ENCODE results near the gene SMAP1.

SMAP1 gene

DNA sequence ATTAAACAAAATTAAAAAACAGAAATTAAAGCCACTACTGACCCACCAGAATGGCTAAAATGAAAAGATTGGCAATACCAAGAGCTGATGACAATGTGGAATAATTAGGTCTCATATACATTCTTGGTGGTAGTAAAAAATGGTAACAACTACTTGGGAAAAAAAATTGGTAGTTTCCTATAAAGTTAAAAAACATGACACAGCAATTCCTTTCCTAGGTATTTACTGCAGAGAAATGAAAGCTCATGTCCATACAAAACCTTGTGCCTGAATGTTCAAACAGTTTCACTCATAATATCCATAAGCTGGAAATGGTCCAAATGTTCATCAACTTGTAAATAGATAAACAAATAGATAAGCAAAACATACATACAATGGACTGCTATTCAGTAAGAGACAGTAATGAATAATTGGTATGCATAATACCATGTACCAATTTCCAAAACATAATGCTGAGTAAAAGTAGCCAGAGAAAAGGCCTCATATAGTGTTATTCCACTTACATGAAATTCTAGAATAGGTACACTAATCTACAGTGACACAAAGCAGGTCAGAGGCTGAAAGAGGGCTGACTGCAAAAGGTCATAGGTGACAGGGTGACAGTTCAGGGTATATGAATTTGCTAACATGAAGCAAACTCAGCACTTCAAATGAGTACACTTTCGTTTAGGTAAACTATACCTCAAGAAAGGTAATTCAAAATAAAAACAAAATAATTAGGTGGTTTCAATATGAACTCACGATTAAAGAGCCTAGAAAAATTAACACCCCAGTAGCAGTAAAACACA is 236.2 kb downstream of the SMAP1 start:
- no peak for FAIRE-seq

DNA sequence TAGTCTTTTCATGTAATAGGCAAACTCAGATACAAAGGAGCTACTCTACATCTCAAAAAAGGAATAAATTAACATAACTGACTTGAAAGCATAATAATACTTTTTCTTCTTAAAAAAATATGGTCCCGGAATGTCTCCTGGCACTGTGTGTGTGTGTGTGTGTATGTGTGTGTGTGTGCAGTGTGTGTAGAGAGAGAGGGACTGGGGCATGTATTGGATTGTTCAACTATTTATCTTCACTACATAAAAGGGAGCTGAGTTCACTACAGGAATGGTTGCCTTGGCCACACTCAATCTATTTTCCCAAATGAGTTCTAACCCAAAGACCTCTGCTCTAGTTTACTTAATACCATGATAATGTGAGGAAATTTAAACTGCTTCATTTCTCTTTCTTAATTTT is 238.1 kb downstream of the SMAP1 start:
- FAIRE-seq, result no peak
